A549 (cell line): Measurements from ENCODE around the gene RYR3. TPM values are rescaled to one million over a fixed set of nuclear protein-coding genes. Genes with fewer than 3 reads are reported as not detected.

Experiments
- ATAC-seq, 2 experiments: fragments of 200-7000 bp in 1 of 2; fragments of >200 bp in 1 of 2; cut with Nextera tagmentation in 1 of 2; cut with Tn5 transposase in 1 of 2; 3 replicates each; pipeline versions ENCODE4 v1.8.0 to v1.9.1; 2018 to 2020; ENCODE audit warnings: mild to moderate bottlenecking in 1 of 2, moderate library complexity in 1 of 2
- CTCF ChIA-PET: fragments of 300-600 bp; sonication (Branson Sonifier 250); formaldehyde crosslinking; extraction: SDS; loops from one replicate; lab custom pipeline; 2021; ENCODE audit warnings: antibody characterized with exemption, inconsistent platforms; lab: Yijun Ruan, JAX
- POLR2A ChIA-PET: fragments of 350-600 bp; formaldehyde crosslinking; extraction: SDS; loops from one replicate; lab custom pipeline; 2021; ENCODE audit warnings: antibody characterized with exemption, inconsistent platforms; lab: Yijun Ruan, JAX
- DNase-seq, 2 experiments: peaks; one replicate each; pipeline versions ENCODE4 v3.0.0 to v3.0.0-alpha.2; 2011 to 2016; ENCODE audit warnings: low read depth in 1 of 2, low spot score in 1 of 2
- FAIRE-seq: peaks from 2 replicates; lab custom pipeline; 2011; peaks lifted over from hg19 to GRCh38; lab: Jason Lieb, UNC
- H3K27ac ChIP-seq, 2 experiments: fragments of >200 bp; sonication (Bioruptor Twin); formaldehyde crosslinking; 3 replicates each; pipeline ENCODE4 v1.5.1; 2016 to 2017
- H3K4me1 ChIP-seq: fragments of >200 bp; sonication (Bioruptor Twin); formaldehyde crosslinking; 3 replicates; pipeline ENCODE4 v1.6.1; 2016
- H3K4me2 ChIP-seq: fragments of >200 bp; sonication (Bioruptor Twin); formaldehyde crosslinking; 3 replicates; pipeline ENCODE4 v1.6.1; 2016
- H3K4me3 ChIP-seq: fragments of >200 bp; sonication (Bioruptor Twin); formaldehyde crosslinking; 3 replicates; pipeline ENCODE4 v1.5.1; 2016
- H3K9me3 ChIP-seq: fragments of >200 bp; sonication (Bioruptor Twin); formaldehyde crosslinking; 3 replicates; pipeline ENCODE4 v1.6.1; 2016
- BCL3 ChIP-seq: fragments of >200 bp; sonication (Bioruptor Twin); formaldehyde crosslinking; IDR thresholded peaks from 3 replicates; pipeline ENCODE4 v1.6.1; 2016
- CBX2 ChIP-seq: fragments of 200-600 bp; sonication (generic); IDR thresholded peaks from 2 replicates; pipeline ENCODE4 v1.6.1; 2016; ENCODE audit warnings: low read depth, mild to moderate bottlenecking, borderline replicate concordance
- CBX8 ChIP-seq: fragments of 200-600 bp; sonication (generic); IDR thresholded peaks from 2 replicates; pipeline ENCODE4 v1.6.1; 2016
- CEBPB ChIP-seq, 2 experiments: fragments of >200 bp in 1 of 2; sonication (Bioruptor Twin) in 1 of 2; formaldehyde crosslinking in 1 of 2; IDR thresholded peaks; 2 replicates each; pipeline ENCODE4 v1.6.1; 2012 to 2016
- EHMT2 ChIP-seq: fragments of 200-600 bp; sonication (generic); IDR thresholded peaks from 2 replicates; pipeline ENCODE4 v1.6.1; 2016; ENCODE audit warnings: antibody characterized with exemption, low read depth, mild to moderate bottlenecking, moderate library complexity
- FOSB ChIP-seq: fragments of 250-450 bp; sonication (Bioruptor Pico); IDR thresholded peaks from 2 replicates; pipeline ENCODE4 v1.5.0; 2020; ENCODE audit warnings: mild to moderate bottlenecking, moderate library complexity
- FOSL2 ChIP-seq, 2 experiments: fragments of 450-650 bp in 1 of 2; fragments of >200 bp in 1 of 2; sonication (Bioruptor Twin) in 1 of 2; formaldehyde crosslinking; IDR thresholded peaks; 2 replicates each; pipeline versions ENCODE4 v1.5.0 to v1.6.1; 2016 to 2020; ENCODE audit warnings: mild to moderate bottlenecking in 1 of 2, moderate library complexity in 1 of 2
- JUN ChIP-seq, 2 experiments: fragments of >200 bp; sonication (Bioruptor Twin); formaldehyde crosslinking; IDR thresholded peaks; 2 replicates in 1 of 2; 3 replicates in 1 of 2; pipeline ENCODE4 v1.6.1; 2016 to 2017
- KDM1A ChIP-seq: fragments of 200-600 bp; sonication (generic); IDR thresholded peaks from 2 replicates; pipeline ENCODE4 v1.6.1; 2016; ENCODE audit warnings: low read depth, mild to moderate bottlenecking
- MAZ ChIP-seq: fragments of 150-350 bp; IDR thresholded peaks from 2 replicates; pipeline ENCODE4 v1.6.1; 2014; ENCODE audit warnings: antibody characterized with exemption, low read depth, low read length, borderline replicate concordance
- NPAS2 ChIP-seq: fragments of 250-450 bp; sonication (Bioruptor Pico); IDR thresholded peaks from 2 replicates; pipeline ENCODE4 v1.8.0; 2022; ENCODE audit warnings: mild to moderate bottlenecking, moderate library complexity, borderline replicate concordance
- NR3C1 ChIP-seq: fragments of >200 bp; sonication (Bioruptor Twin); formaldehyde crosslinking; IDR thresholded peaks from 3 replicates; pipeline ENCODE4 v1.6.1; 2017
- POLR2AphosphoS2 ChIP-seq: conservative IDR thresholded peaks from 2 replicates; pipeline ENCODE4 v1.6.1; 2012; ENCODE audit warnings: low read length, improper control_type of control experiment, inconsistent platforms
- REST ChIP-seq: fragments of 200-600 bp; sonication (generic); IDR thresholded peaks from 2 replicates; pipeline ENCODE4 v1.6.1; 2016; ENCODE audit warnings: antibody characterized with exemption, mild to moderate bottlenecking, moderate library complexity
- RNF2 ChIP-seq: fragments of 200-600 bp; sonication (generic); IDR thresholded peaks from 2 replicates; pipeline ENCODE4 v1.6.1; 2016; ENCODE audit warnings: low read depth, mild to moderate bottlenecking, antibody characterized with exemption, moderate library complexity, borderline replicate concordance
- SMC3 ChIP-seq: fragments of >200 bp; sonication (Bioruptor Twin); formaldehyde crosslinking; IDR thresholded peaks from 3 replicates; pipeline ENCODE4 v1.6.1; 2018; ENCODE audit warnings: inconsistent platforms
- SREBF2 ChIP-seq: fragments of 450-650 bp; IDR thresholded peaks from 2 replicates; pipeline ENCODE4 v1.6.1; 2014; ENCODE audit warnings: mild to moderate bottlenecking, moderate library complexity
- TFCP2L1 ChIP-seq: fragments of 250-450 bp; sonication (Bioruptor Pico); IDR thresholded peaks from 2 replicates; pipeline ENCODE4 v1.5.0; 2021; ENCODE audit warnings: mild to moderate bottlenecking
- ZSCAN20 ChIP-seq: fragments of 250-450 bp; sonication (Bioruptor Pico); IDR thresholded peaks from 2 replicates; pipeline ENCODE4 v1.8.0; 2022; ENCODE audit warnings: mild to moderate bottlenecking, moderate library complexity
- WGBS: methylation state at CpG from one replicate; pipeline ENCODE4 v1.1.6; 2017; ENCODE audit errors: missing lambda C conversion rate; 5-methylcytosine and 5-hydroxymethylcytosine counted together
- polyA plus RNA-seq, 4 experiments: library from polyadenylated mRNA; depleted of rRNA in 3 of 4; stranded (reverse); fragments of >200 nt; fragmentation: RNase III in 1 of 4; extraction: RNeasy Plus Mini Kit Qiagen cat#74134 plus additional on column Dnase treatment in 1 of 4; gene quantifications; 2 replicates in 3 of 4; 3 replicates in 1 of 4; pipeline ENCODE4 v1.2.3, GENCODE V29; 2011 to 2017
- TF ChIP-seq, protein P1 (sequence below): IDR thresholded peaks from 2 replicates; pipeline ENCODE4 v1.6.1; 2012; ENCODE audit warnings: low read depth, borderline replicate concordance
- TF ChIP-seq, protein P2 (sequence below): IDR thresholded peaks from 2 replicates; pipeline ENCODE4 v1.6.1; 2012
- TF ChIP-seq, protein P3 (sequence below): fragments of >200 bp; sonication (Bioruptor Twin); formaldehyde crosslinking; IDR thresholded peaks from 2 replicates; pipeline ENCODE4 v1.6.1; 2016

The RYR3 gene
- polyA plus RNA-seq, 2 of the 4 experiments (the other 2 are of a cell fraction) = 0.03 TPM; not detected in 1

DNA sequence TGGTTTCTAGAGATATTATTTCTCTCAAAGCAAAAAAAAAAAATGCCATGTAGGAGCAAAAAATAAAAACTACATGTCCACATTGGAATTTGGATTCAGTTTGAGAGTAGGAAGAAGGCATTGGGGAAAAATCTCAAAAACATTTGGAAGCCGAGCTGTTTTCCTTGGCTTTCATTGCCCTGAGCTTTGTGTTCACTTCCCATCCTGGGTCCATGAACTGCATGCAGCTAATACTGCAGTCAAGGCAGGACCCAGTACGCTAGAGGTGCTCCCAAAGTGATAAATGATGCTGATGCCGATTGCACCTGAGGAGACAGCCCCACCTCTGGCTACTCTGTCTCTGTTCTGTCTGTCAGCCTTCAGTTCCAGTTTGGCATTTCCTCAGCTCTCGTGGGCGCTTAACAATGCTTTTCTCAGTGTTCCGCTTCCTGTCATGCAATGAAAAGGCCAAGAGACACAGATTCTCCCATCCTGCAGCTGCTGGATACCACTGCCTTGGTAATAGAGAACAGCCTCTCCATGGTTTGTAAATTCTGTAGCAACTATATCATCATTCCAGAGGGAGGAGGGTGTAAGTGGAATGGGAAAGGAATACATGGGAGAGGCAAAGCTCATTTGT lies 181.8 kb downstream of the RYR3 start:
- ATAC-seq = no peak
- no peak for TF ChIP-seq NPAS2
- TF ChIP-seq CBX8 = no peak
- no peak for DNase-seq
- no peak for FAIRE-seq
- WGBS = 17% methylated on average over 6 of the region's 6 CpGs
- CTCF ChIA-PET = interaction anchor here (0.6 to 1.4 kb wide), 3 partner anchors 24 to 200 kb away, joined by 3 read pairs; no protein-coding TSS in a partner anchor
- POLR2A ChIA-PET = no interaction called here
- 0 out of 3 replicates have a peak, but pooled peaks cover 5% of the 10 kb centered on the region for H3K9me3 ChIP-seq
- no peak overlapping the region for H3K27ac ChIP-seq
- no peak overlapping the region for H3K4me2 ChIP-seq
- no peak overlapping the region for H3K4me3 ChIP-seq
- H3K4me1 ChIP-seq = no peaks in the 10 kb centered on the region

DNA sequence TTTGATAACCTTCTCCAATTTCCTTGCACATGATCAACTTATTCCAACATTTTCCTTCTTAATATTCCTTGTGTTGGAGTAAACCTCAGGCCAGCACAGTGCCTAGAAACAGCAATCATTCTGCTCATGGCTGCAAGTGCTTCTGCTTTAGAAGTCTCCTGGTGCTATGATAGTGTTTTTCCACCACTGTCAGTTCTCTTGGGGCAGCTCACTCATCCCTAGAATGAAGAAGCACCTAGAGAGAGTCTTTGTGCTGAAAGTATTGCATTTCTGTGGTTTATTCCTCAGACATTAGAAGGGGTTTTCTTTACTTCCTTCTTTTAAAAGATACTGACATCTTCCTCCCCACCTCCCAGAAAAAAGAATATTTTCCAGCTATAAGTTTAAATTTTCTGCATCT lies 183.5 kb downstream of the RYR3 start:
- Histone ChIP-seq H3K9me3 (0 out of 3 replicates have a peak, but pooled peaks cover 3% of the 10 kb centered on the region), H3K4me3 (no peak overlapping the region), H3K4me2 (no peak overlapping the region), H3K4me1 (no peaks in the 10 kb centered on the region), H3K27ac (no peak overlapping the region)
- no peak for DNase-seq
- ChIA-PET POLR2A (no interaction called here), CTCF (interaction anchor here (1.9 kb wide), 1 partner anchor 9 kb away, joined by 7 read pairs; no protein-coding TSS in a partner anchor)
- TF ChIP-seq EHMT2 = no peak
- TF ChIP-seq, protein P1, sequence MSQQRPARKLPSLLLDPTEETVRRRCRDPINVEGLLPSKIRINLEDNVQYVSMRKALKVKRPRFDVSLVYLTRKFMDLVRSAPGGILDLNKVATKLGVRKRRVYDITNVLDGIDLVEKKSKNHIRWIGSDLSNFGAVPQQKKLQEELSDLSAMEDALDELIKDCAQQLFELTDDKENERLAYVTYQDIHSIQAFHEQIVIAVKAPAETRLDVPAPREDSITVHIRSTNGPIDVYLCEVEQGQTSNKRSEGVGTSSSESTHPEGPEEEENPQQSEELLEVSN = no peak
- no peak for TF ChIP-seq ZSCAN20 (CRISPR knock-in tag)
- TF ChIP-seq FOSB (CRISPR knock-in tag) = no peak
- TF ChIP-seq POLR2AphosphoS2 = no peak
- TF ChIP-seq CEBPB (IDR thresholded peaks at IDR 0.05) = no peak
- no peak for TF ChIP-seq KDM1A
- TF ChIP-seq SMC3 = no peak
- no peak for TF ChIP-seq CBX2
- TF ChIP-seq TFCP2L1 (CRISPR knock-in tag) = no peak
- TF ChIP-seq MAZ = no peak
- TF ChIP-seq REST = no peak
- no peak for FAIRE-seq
- ATAC-seq = no peak

GRCh38 chr15:33500432-33501195 lies 189.8 kb downstream of the RYR3 start:
- H3K4me2 ChIP-seq = no peak overlapping the region
- no peaks in the 10 kb centered on the region for H3K9me3 ChIP-seq
- ATAC-seq (no peak), FAIRE-seq (no peak), DNase-seq (no peak)
- ChIA-PET CTCF (interaction anchor here (1.0 to 1.5 kb wide), 2 partner anchors 17 to 47 kb away, joined by 3 to 4 read pairs; no protein-coding TSS in a partner anchor), POLR2A (no interaction called here)
- H3K27ac ChIP-seq = no peak overlapping the region
- H3K4me3 ChIP-seq = no peak overlapping the region
- TF ChIP-seq CBX8 = no peak
- TF ChIP-seq, protein P2, sequence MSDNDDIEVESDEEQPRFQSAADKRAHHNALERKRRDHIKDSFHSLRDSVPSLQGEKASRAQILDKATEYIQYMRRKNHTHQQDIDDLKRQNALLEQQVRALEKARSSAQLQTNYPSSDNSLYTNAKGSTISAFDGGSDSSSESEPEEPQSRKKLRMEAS = no peak
- TF ChIP-seq REST = no peak
- TF ChIP-seq JUN (IDR thresholded peaks at IDR 0.05) = no peak
- no peak for TF ChIP-seq EHMT2
- no peak for TF ChIP-seq BCL3
- TF ChIP-seq SREBF2 = no peak
- TF ChIP-seq RNF2 = no peak
- TF ChIP-seq NR3C1 = no peak
- TF ChIP-seq FOSB (CRISPR knock-in tag) = no peak
- TF ChIP-seq, protein P3, sequence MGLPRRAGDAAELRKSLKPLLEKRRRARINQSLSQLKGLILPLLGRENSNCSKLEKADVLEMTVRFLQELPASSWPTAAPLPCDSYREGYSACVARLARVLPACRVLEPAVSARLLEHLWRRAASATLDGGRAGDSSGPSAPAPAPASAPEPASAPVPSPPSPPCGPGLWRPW = no peak
- no peak for TF ChIP-seq FOSL2 (IDR thresholded peaks at IDR 0.05)
- TF ChIP-seq FOSL2 (CRISPR knock-in tag; IDR thresholded peaks at IDR 0.05) = no peak
- H3K4me1 ChIP-seq = no peaks in the 10 kb centered on the region
- 4% methylated on average over 3 of the region's 3 CpGs for whole genome bisulfite sequencing
